Endothelial cell of umbilical vein (primary cell): ENCODE results near the gene NRSN1. TPM values are rescaled to one million over a fixed set of nuclear protein-coding genes. Genes with fewer than 3 reads are reported as not detected.

Experiments used
- BruUV-seq: library from RNA; stranded (reverse); fragments of 400-500 nt; replicated peaks from 2 replicates; lab custom pipeline; 2021; lab: Mats Ljungman, UMichigan
- CTCF ChIA-PET: fragments of 300-600, 350-600 bp; sonication (Branson Sonifier 250); formaldehyde crosslinking; loops from one replicate; lab custom pipeline; 2021; ENCODE audit warnings: antibody characterized with exemption, inconsistent platforms; lab: Charles Lee
- POLR2A ChIA-PET: fragments of 300-600, 350-600 bp; sonication (Branson Sonifier 250); formaldehyde crosslinking; loops from one replicate; lab custom pipeline; 2021; ENCODE audit warnings: antibody characterized with exemption, inconsistent platforms; lab: Charles Lee
- DNase-seq: peaks from one replicate; pipeline ENCODE4 v3.0.0-alpha.2; 2011; ENCODE audit warnings: low read depth, low spot score
- FAIRE-seq: peaks from 2 replicates; lab custom pipeline; 2011; peaks lifted over from hg19 to GRCh38; lab: Jason Lieb, UNC
- H2AFZ ChIP-seq: 2 replicates; pipeline ENCODE4 v1.6.0; 2012; ENCODE audit warnings: low read depth, low read length, control low read depth, inconsistent platforms
- H3K27ac ChIP-seq: 2 replicates; pipeline ENCODE4 v1.5.1; 2011; ENCODE audit warnings: low read depth, mild to moderate bottlenecking, control low read depth, low read length, moderate library complexity; ENCODE audit not compliant: insufficient read depth
- H3K27me3 ChIP-seq, 2 experiments: 2 replicates each; pipeline versions ENCODE4 v1.6.0 to v1.6.1; 2011; ENCODE audit warnings: low read length in 2 of 2, mixed read lengths in 1 of 2; ENCODE audit not compliant: control insufficient read depth in 2 of 2, insufficient read depth in 2 of 2
- H3K36me3 ChIP-seq, 2 experiments: 2 replicates in 1 of 2; 3 replicates in 1 of 2; pipeline ENCODE4 v1.5.1; 2011; ENCODE audit warnings: low read length in 2 of 2, mild to moderate bottlenecking in 1 of 2, moderate library complexity in 1 of 2; ENCODE audit not compliant: control insufficient read depth in 2 of 2, insufficient read depth in 2 of 2; ENCODE audit errors: extremely low read depth in 1 of 2
- H3K4me1 ChIP-seq: 3 replicates; pipeline ENCODE4 v1.5.1; 2011; ENCODE audit warnings: mild to moderate bottlenecking, low read length; ENCODE audit not compliant: control insufficient read depth, insufficient read depth; ENCODE audit errors: extremely low read depth
- H3K4me2 ChIP-seq: 2 replicates; pipeline ENCODE4 v1.6.1; 2011; ENCODE audit warnings: low read length, control low read depth, mixed read lengths; ENCODE audit not compliant: insufficient read depth
- H3K4me3 ChIP-seq, 3 experiments: fragments of 200-600 bp in 1 of 3; sonication (generic), shearing (Covaris generic) in 1 of 3; replicated peaks in 1 of 3; 2 replicates each; pipeline ENCODE4 v1.5.1; 2011 to 2016; ENCODE audit warnings: control low read depth in 3 of 3, low read length in 3 of 3, mild to moderate bottlenecking in 2 of 3, inconsistent platforms in 1 of 3, low read depth in 1 of 3, moderate library complexity in 1 of 3; ENCODE audit not compliant: insufficient read depth in 1 of 3
- H3K79me2 ChIP-seq: 2 replicates; pipeline ENCODE4 v1.6.0; 2012; ENCODE audit warnings: low read length, inconsistent platforms; ENCODE audit not compliant: control insufficient read depth, insufficient read depth
- H3K9ac ChIP-seq: replicated peaks from 2 replicates; pipeline ENCODE3; 2011; ENCODE audit warnings: low read length, control low read depth; ENCODE audit not compliant: insufficient read depth; ENCODE audit errors: extremely low read depth
- H3K9me1 ChIP-seq: replicated peaks from 3 replicates; pipeline ENCODE4 v1.6.0; 2011; ENCODE audit warnings: mild to moderate bottlenecking, low read length; ENCODE audit not compliant: control insufficient read depth, insufficient read depth; ENCODE audit errors: extremely low read depth
- H3K9me3 ChIP-seq: replicated peaks from 2 replicates; pipeline ENCODE4 v1.5.1; 2012; ENCODE audit warnings: low read length, inconsistent platforms; ENCODE audit not compliant: control insufficient read depth, insufficient read depth
- H4K20me1 ChIP-seq: replicated peaks from 2 replicates; pipeline ENCODE3; 2011; ENCODE audit warnings: mild to moderate bottlenecking, low read length; ENCODE audit not compliant: control insufficient read depth, insufficient read depth; ENCODE audit errors: extremely low read depth
- EZH2 ChIP-seq: IDR thresholded peaks from 2 replicates; pipeline ENCODE4 v1.6.1; 2012; ENCODE audit warnings: borderline replicate concordance, low read depth, mild to moderate bottlenecking, moderate library complexity, low read length, inconsistent platforms; ENCODE audit not compliant: severe bottlenecking
- FOS ChIP-seq: IDR thresholded peaks from 2 replicates; pipeline ENCODE4 v1.6.1; 2011; ENCODE audit warnings: mild to moderate bottlenecking, low read length, moderate library complexity, borderline replicate concordance; ENCODE audit not compliant: insufficient read depth
- JUN ChIP-seq: IDR thresholded peaks from 2 replicates; pipeline ENCODE4 v1.6.1; 2011; ENCODE audit warnings: borderline replicate concordance, low read depth; ENCODE audit not compliant: insufficient read length, insufficient read depth
- MAX ChIP-seq: IDR thresholded peaks from 2 replicates; pipeline ENCODE4 v1.6.1; 2011; ENCODE audit not compliant: insufficient read depth, insufficient read length
- MYC ChIP-seq: IDR thresholded peaks from one replicate; pipeline ENCODE4 v1.6.1; 2011; ENCODE audit warnings: mild to moderate bottlenecking, low read depth, low read length
- POLR2A ChIP-seq: IDR thresholded peaks from 2 replicates; pipeline ENCODE4 v1.6.1; 2012; ENCODE audit warnings: low read depth, mild to moderate bottlenecking, control low read depth, low read length
- dilution Hi-C: fragments of 300-500 bp; cut with MboI; formaldehyde crosslinking; loops from one replicate; pipeline ENCODE4 v1.15.0; 2019; ENCODE audit warnings: low sequenced_read_pairs; ENCODE audit not compliant: extremely low pct_ligation_motif_present
- intact Hi-C: fragments of 100-400 bp; cut with micrococcal nuclease; formaldehyde crosslinking; loops from one replicate; pipeline ENCODE4 v1.10.0; 2022
- polyA plus RNA-seq, 4 experiments: library from polyadenylated mRNA; depleted of rRNA in 3 of 4; stranded (reverse) in 3 of 4; unstranded in 1 of 4; fragments of >200 nt; gene quantifications; 2 replicates each; pipeline versions ENCODE4 v1.2.1 to v1.2.3, GENCODE V29; 2011 to 2012; ENCODE audit warnings: missing spikeins in 1 of 4
- total RNA-seq: library from RNA; stranded (reverse); gene quantifications from 2 replicates; pipeline ENCODE4 v1.2.3, GENCODE V29; 2021

NRSN1 gene
- total and polyA plus RNA-seq, 2 donors (not counting 3 experiments of a cell fraction or from before 2014, with no cell fraction given), result not detected

GRCh38 chr6:24152014-24152413, 26.0 kb downstream of the NRSN1 start:
- ChIA-PET POLR2A (no interaction called here), CTCF (no interaction called here)
- DNase-seq, result no peak
- Histone ChIP-seq H3K9me1 (no peaks in the 10 kb centered on the region), H3K9ac (no peak overlapping the region), H2AFZ (no peak overlapping the region), H3K27me3 (no peaks in the 10 kb centered on the region), H3K4me2 (no peak overlapping the region), H3K4me3 (no peak overlapping the region), H3K9me3 (peaks cover 8% of the 10 kb centered on the region), H3K79me2 (no peaks in the 10 kb centered on the region), H4K20me1 (no peaks in the 10 kb centered on the region), H3K36me3 (no peaks in the 10 kb centered on the region), H3K4me1 (no peaks in the 10 kb centered on the region), H3K27ac (no peak overlapping the region)
- intact Hi-C loops, result no loop called here
- TF ChIP-seq MYC (no peak), MAX (no peak), FOS (no peak), JUN (no peak)
- no peak for FAIRE-seq
- dilution Hi-C loops, result no loop called here
- no TSS peak for BruUV-seq

- Histone ChIP-seq H3K4me3 (no peak overlapping the region), H3K9me3 (peaks cover 5% of the 10 kb centered on the region), H3K27me3 (no peaks in the 10 kb centered on the region), H4K20me1 (no peaks in the 10 kb centered on the region), H3K4me1 (no peaks in the 10 kb centered on the region), H3K9ac (no peak overlapping the region), H3K36me3 (no peaks in the 10 kb centered on the region), H3K4me2 (no peak overlapping the region), H3K27ac (no peak overlapping the region), H3K79me2 (no peaks in the 10 kb centered on the region), H2AFZ (no peak overlapping the region), H3K9me1 (no peaks in the 10 kb centered on the region)
- dilution Hi-C loops, result no loop called here
- DNase-seq (no peak), FAIRE-seq (no peak)
- ChIA-PET CTCF (no interaction called here), POLR2A (no interaction called here)
- BruUV-seq, result no TSS peak
- intact Hi-C loops, result no loop called here
- TF ChIP-seq EZH2 (no peak), FOS (no peak), POLR2A (no peak), MYC (no peak)
These were observed 28.1 kb downstream of the NRSN1 start for GRCh38 chr6:24154121-24154520.
